Muscle layer of duodenum (tissue), 2 donors: ENCODE measurements around the gene SEPTIN11.

Experiments used
- H3K27ac ChIP-seq: one replicate; pipeline ENCODE4 v1.7.0; 2013; ENCODE audit warnings: mild to moderate bottlenecking, low read length
- H3K27me3 ChIP-seq: one replicate; pipeline ENCODE4 v1.7.0; 2013; ENCODE audit warnings: low read depth, mild to moderate bottlenecking, control low read depth, low read length
- H3K36me3 ChIP-seq, 2 donors: one replicate each; pipeline ENCODE4 v1.7.0; 2013; ENCODE audit warnings: low read length in 2 of 2, control low read depth in 1 of 2, mild to moderate bottlenecking in 1 of 2; ENCODE audit not compliant: insufficient read depth in 2 of 2, control insufficient read depth in 1 of 2
- H3K4me1 ChIP-seq, 2 donors: one replicate each; pipeline ENCODE4 v1.7.0; 2013; ENCODE audit warnings: low read length in 2 of 2, mild to moderate bottlenecking in 2 of 2, control low read depth in 1 of 2, moderate library complexity in 1 of 2; ENCODE audit not compliant: insufficient read depth in 2 of 2, control insufficient read depth in 1 of 2
- H3K4me3 ChIP-seq, 2 donors: one replicate each; pipeline ENCODE4 v1.7.0; 2013; ENCODE audit warnings: low read length in 2 of 2, low read depth in 1 of 2, mild to moderate bottlenecking in 1 of 2
- H3K9me3 ChIP-seq, 2 donors: one replicate each; pipeline ENCODE4 v1.7.0; 2013; ENCODE audit warnings: low read length in 2 of 2, control low read depth in 1 of 2, mild to moderate bottlenecking in 1 of 2; ENCODE audit not compliant: control insufficient read depth in 1 of 2
- donor health status: healthy.

The SEPTIN11 gene

GRCh38 chr4:76982638-76983584 lies 33.4 kb downstream of the SEPTIN11 start:
- Histone ChIP-seq H3K27me3 (no peaks in the 10 kb centered on the region), H3K4me1 (peaks cover 14 to 23% of the 10 kb centered on the region in 2 donors), H3K36me3 (peaks cover 0 to 8% of the 10 kb centered on the region in 2 donors), H3K27ac (no peak overlapping the region), H3K4me3 (no peak overlapping the region), H3K9me3 (no peaks in the 10 kb centered on the region)

DNA sequence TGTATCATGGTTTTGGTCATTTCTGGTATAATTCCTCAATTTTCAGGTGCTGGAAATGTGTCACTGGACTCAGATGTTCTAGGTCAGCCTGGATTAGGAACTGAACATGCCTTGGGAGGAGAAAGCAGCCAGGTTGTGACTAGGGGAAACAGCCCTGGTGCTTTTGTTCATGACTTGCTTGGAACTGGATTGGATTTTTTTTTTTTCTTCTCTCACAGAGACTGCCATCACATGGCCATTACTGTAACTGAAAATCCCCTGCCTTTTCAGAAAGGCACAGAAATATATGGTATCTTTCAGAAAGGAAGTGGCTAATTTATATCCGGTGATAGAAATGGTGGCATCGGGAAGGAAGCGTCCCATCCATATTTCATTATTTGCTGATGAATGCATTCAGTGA lies 34.6 kb downstream of the SEPTIN11 start:
- H3K27ac ChIP-seq = peak overlapping the region; percentile 34
- peaks cover 0 to 9% of the 10 kb centered on the region in 2 donors for H3K36me3 ChIP-seq
- H3K9me3 ChIP-seq = no peaks in the 10 kb centered on the region
- no peaks in the 10 kb centered on the region for H3K27me3 ChIP-seq
- H3K4me3 ChIP-seq = no peak overlapping the region
- H3K4me1 ChIP-seq = peaks cover 14 to 23% of the 10 kb centered on the region in 2 donors

- H3K27ac ChIP-seq = peak overlapping the region; percentile 34
- H3K9me3 ChIP-seq = no peaks in the 10 kb centered on the region
- no peak overlapping the region for H3K4me3 ChIP-seq
- no peaks in the 10 kb centered on the region for H3K27me3 ChIP-seq
- peaks cover 14 to 23% of the 10 kb centered on the region in 2 donors for H3K4me1 ChIP-seq
- H3K36me3 ChIP-seq = peaks cover 0 to 9% of the 10 kb centered on the region in 2 donors
These were observed 35.2 kb downstream of the SEPTIN11 start for GRCh38 chr4:76984788-76985211.

DNA sequence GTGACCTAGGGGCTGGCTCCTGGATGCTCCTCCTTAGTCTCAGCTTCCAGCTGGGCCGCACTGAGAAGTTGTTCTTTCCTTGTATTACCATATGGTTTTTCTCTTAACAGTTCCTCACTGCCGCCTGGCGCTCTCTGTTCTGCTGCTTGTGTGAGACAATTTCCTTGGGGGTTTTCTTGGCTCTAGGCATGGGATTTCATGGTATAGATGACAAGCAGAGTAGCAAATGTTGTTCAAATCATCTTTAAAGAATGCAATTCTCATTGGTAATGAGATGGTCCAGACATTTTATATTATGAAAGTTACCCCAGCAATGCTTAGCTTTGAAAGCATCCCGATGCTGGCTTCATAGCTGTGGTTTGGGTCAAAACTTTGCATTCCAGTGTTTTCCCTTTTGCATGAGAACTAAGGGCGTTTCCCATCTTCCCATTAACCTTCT lies 37.6 kb downstream of the SEPTIN11 start:
- Histone ChIP-seq H3K9me3 (no peaks in the 10 kb centered on the region), H3K4me3 (no peak overlapping the region), H3K4me1 (peaks cover 10 to 23% of the 10 kb centered on the region in 2 donors), H3K27me3 (no peaks in the 10 kb centered on the region), H3K27ac (peak overlapping the region; percentile 41), H3K36me3 (peaks cover 0 to 9% of the 10 kb centered on the region in 2 donors)

DNA sequence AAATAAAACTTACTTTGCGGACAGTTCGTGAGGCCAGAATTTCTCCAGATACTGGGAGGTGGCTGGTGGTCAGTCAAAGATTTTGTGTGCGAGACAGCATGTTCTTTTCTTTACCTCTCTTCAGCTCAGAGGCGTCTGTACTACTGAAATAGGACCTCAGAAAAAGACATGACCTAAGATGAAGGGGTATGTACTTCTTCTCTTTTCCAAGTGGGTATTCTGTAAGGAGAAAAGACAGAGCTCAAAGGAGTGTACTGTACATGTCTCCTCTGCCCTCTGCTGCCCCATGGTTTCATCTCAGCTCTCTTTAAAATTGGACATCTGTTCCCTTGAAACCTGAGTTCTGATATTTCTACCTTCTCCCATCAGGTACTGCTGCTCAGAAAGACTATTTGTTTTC lies 38.1 kb downstream of the SEPTIN11 start:
- Histone ChIP-seq H3K27ac (peak overlapping the region; percentile 41), H3K27me3 (no peaks in the 10 kb centered on the region), H3K9me3 (no peaks in the 10 kb centered on the region), H3K36me3 (peaks cover 0 to 9% of the 10 kb centered on the region in 2 donors), H3K4me3 (no peak overlapping the region), H3K4me1 (peaks cover 10 to 23% of the 10 kb centered on the region in 2 donors)

- Histone ChIP-seq H3K27me3 (no peaks in the 10 kb centered on the region), H3K27ac (no peak overlapping the region), H3K36me3 (peaks cover 0 to 9% of the 10 kb centered on the region in 2 donors), H3K9me3 (no peaks in the 10 kb centered on the region), H3K4me1 (peaks cover 10 to 20% of the 10 kb centered on the region in 2 donors), H3K4me3 (no peak overlapping the region)
These were observed 40.0 kb downstream of the SEPTIN11 start for GRCh38 chr4:76989391-76990061.

DNA sequence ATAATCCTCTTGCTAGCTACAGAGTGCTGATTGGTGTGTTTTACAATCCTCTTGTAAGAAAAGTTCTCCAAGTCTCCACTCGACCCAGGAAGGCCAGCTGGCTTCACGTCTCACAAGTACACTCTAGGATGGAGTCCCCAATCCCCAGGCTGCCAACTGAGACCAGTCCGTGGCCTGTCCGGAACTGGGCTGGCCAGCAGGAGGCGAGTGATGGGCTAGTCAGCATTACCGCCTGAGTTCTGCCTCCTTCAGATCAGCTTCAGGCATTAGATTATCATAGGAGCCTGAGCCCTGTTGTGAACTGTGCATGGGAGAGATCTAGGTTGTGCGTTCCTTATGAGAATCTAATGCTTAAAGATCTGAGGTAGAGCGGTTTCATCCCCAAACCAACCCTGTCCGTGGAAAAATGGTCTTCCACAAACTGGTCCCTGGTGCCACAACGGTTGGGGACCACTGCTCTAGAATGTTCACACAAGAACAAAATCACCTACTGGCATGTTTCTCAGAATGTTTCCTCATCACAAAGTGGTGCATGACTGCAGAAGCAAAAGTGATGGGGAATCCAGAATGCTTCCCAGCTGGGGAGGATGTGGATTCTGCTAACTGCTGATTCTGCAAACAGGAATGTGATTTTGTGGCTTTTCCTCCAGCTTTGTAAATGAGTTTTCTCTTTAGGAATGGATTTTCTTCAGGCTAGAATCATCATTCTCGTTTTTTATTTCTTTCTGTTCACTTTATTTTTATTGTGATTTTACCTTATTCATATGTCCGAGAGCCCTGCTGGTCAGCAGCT lies 40.9 kb downstream of the SEPTIN11 start:
- no peaks in the 10 kb centered on the region for H3K9me3 ChIP-seq
- no peak overlapping the region for H3K27ac ChIP-seq
- H3K27me3 ChIP-seq = no peaks in the 10 kb centered on the region
- H3K4me3 ChIP-seq = no peak overlapping the region
- H3K4me1 ChIP-seq = peaks cover 6 to 12% of the 10 kb centered on the region in 2 donors
- H3K36me3 ChIP-seq = peaks cover 0 to 9% of the 10 kb centered on the region in 2 donors

- Histone ChIP-seq H3K27me3 (no peaks in the 10 kb centered on the region), H3K4me1 (peaks cover 3 to 5% of the 10 kb centered on the region in 2 donors), H3K9me3 (no peaks in the 10 kb centered on the region), H3K36me3 (peaks cover 0 to 13% of the 10 kb centered on the region in 2 donors), H3K4me3 (no peak overlapping the region), H3K27ac (no peak overlapping the region)
These were observed 41.7 kb downstream of the SEPTIN11 start for GRCh38 chr4:76991161-76991660.

- Histone ChIP-seq H3K27ac (no peak overlapping the region), H3K27me3 (no peaks in the 10 kb centered on the region), H3K4me3 (no peak overlapping the region), H3K9me3 (no peaks in the 10 kb centered on the region), H3K4me1 (peaks cover 0 to 4% of the 10 kb centered on the region in 2 donors), H3K36me3 (peaks cover 21 to 28% of the 10 kb centered on the region in 2 donors)
These were observed 44.5 kb downstream of the SEPTIN11 start for GRCh38 chr4:76993787-76994641.

DNA sequence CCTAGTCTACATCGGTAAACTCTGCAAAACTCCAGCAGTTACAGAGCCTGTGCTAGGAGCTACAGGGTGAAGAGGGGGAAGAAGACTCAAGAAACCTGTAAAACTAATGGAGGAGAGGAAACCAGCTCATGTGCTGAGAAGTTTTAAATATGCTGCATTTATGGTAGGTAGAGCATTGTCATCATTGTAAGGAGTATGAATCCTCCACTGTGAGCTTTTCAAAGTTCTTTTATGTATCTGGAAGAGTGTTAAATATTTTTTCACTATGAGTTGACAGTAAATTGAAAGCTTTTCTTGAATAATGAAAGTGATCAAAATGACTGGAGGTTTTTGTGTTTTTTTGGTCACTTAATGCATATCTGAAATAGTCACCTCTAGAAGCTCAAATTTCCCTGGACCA lies 46.2 kb downstream of the SEPTIN11 start:
- H3K4me3 ChIP-seq = no peak overlapping the region
- H3K36me3 ChIP-seq = peaks cover 27 to 35% of the 10 kb centered on the region in 2 donors
- H3K9me3 ChIP-seq = no peaks in the 10 kb centered on the region
- no peak overlapping the region for H3K27ac ChIP-seq
- peaks cover 0 to 4% of the 10 kb centered on the region in 2 donors for H3K4me1 ChIP-seq
- H3K27me3 ChIP-seq = no peaks in the 10 kb centered on the region
